Natural killer cell (primary cell): Measurements from ENCODE around the gene RBFOX1. TPM values are rescaled to one million over a fixed set of nuclear protein-coding genes. Genes with fewer than 3 reads are reported as not detected.

Experiments
- ATAC-seq, 3 donors: fragments of 150-1000 bp in 2 of 3; fragments of 200-7000 bp in 1 of 3; cut with Tn5 transposase; 1 replicate in 1 of 3; 2 replicates in 2 of 3; pipeline ENCODE4 v1.10.0; 2021; ENCODE audit warnings: mild to moderate bottlenecking in 2 of 3, moderate library complexity in 2 of 3
- DNase-seq, 2 donors: peaks; one replicate each; pipeline versions ENCODE4 v3.0.0 to v3.0.0-alpha.2; 2013 to 2021; ENCODE audit warnings: mixed read lengths in 1 of 2
- H3K27ac ChIP-seq: one replicate; pipeline ENCODE4 v1.5.1; 2013; ENCODE audit warnings: mild to moderate bottlenecking, low read length
- H3K27me3 ChIP-seq: one replicate; pipeline ENCODE4 v1.6.1; 2013; ENCODE audit warnings: low read length; ENCODE audit not compliant: control insufficient read depth, insufficient read depth
- H3K36me3 ChIP-seq: one replicate; pipeline ENCODE4 v1.6.1; 2013; ENCODE audit warnings: low read length; ENCODE audit not compliant: control insufficient read depth, insufficient read depth
- H3K4me1 ChIP-seq: one replicate; pipeline ENCODE4 v1.6.1; 2013; ENCODE audit warnings: low read length; ENCODE audit not compliant: control insufficient read depth, insufficient read depth
- H3K4me3 ChIP-seq: one replicate; pipeline ENCODE4 v1.5.1; 2013; ENCODE audit warnings: low read length
- H3K9me3 ChIP-seq: one replicate; pipeline ENCODE4 v1.6.1; 2013; ENCODE audit warnings: low read length; ENCODE audit not compliant: control insufficient read depth, insufficient read depth
- H3K27ac Mint-ChIP-seq, 2 donors: one replicate each; pipeline ENCODE4 v1.8.0; 2022; ENCODE audit warnings: mild to moderate bottlenecking in 2 of 2, mixed read lengths in 2 of 2, moderate library complexity in 1 of 2
- H3K27me3 Mint-ChIP-seq, 2 donors: one replicate each; pipeline ENCODE4 v1.8.0; 2022; ENCODE audit warnings: low read depth in 2 of 2, mixed read lengths in 2 of 2
- H3K36me3 Mint-ChIP-seq: one replicate; pipeline ENCODE4 v1.8.0; 2022; ENCODE audit warnings: mixed read lengths
- H3K4me1 Mint-ChIP-seq, 2 donors: one replicate each; pipeline ENCODE4 v1.8.0; 2022; ENCODE audit warnings: mixed read lengths in 2 of 2
- H3K4me3 Mint-ChIP-seq: one replicate; pipeline ENCODE4 v1.8.0; 2022; ENCODE audit warnings: mild to moderate bottlenecking, moderate library complexity, mixed read lengths
- H3K9me3 Mint-ChIP-seq, 2 donors: one replicate each; pipeline ENCODE4 v1.8.0; 2022; ENCODE audit warnings: mixed read lengths in 2 of 2
- CTCF ChIP-seq: fragments of 200-600 bp; IDR thresholded peaks from one replicate; pipeline ENCODE4 v1.8.0; 2022; ENCODE audit warnings: antibody characterized with exemption
- WGBS: methylation state at CpG from one replicate; pipeline ENCODE4 v1.1.7; 2013; ENCODE audit warnings: missing lambda C conversion rate; ENCODE audit not compliant: insufficient coverage; 5-methylcytosine and 5-hydroxymethylcytosine counted together
- intact Hi-C: fragments of 100-400 bp; cut with micrococcal nuclease; formaldehyde crosslinking; loops from one replicate; pipeline ENCODE4 v1.14.2; 2022
- total RNA-seq, 4 donors: library from RNA; stranded (reverse); fragments of 120-200 nt in 1 of 4; gene quantifications; one replicate each; pipeline versions ENCODE4 v1.2.3 to v1.2.4, GENCODE V29; 2013 to 2022

Gene RBFOX1
- total RNA-seq, 3 donors from 2014 or later (not counting 1 experiment from before 2014, with no cell fraction given) = not detected

- Mint-ChIP-seq H3K27ac (no peak overlapping the region), H3K4me1 (no peaks in the 10 kb centered on the region), H3K27me3 (no peaks in the 10 kb centered on the region), H3K4me3 (no peak overlapping the region), H3K9me3 (peaks cover 0 to 8% of the 10 kb centered on the region in 2 donors), H3K36me3 (no peaks in the 10 kb centered on the region)
- Histone ChIP-seq H3K36me3 (no peaks in the 10 kb centered on the region), H3K9me3 (no peaks in the 10 kb centered on the region), H3K27me3 (no peaks in the 10 kb centered on the region), H3K4me3 (no peak overlapping the region), H3K27ac (no peak overlapping the region), H3K4me1 (no peaks in the 10 kb centered on the region)
- no peak for TF ChIP-seq CTCF
- ATAC-seq (no peak), DNase-seq (no peak)
- intact Hi-C loops = no loop called here
- WGBS = 83% methylated on average over 4 of the region's 5 CpGs
Observed at GRCh38 chr16:7426161-7426560, 93.5 kb downstream of the RBFOX1 start.

GRCh38 chr16:7431723-7432122 lies 99.1 kb downstream of the RBFOX1 start:
- H3K4me3 ChIP-seq = no peak overlapping the region
- Mint-ChIP-seq H3K36me3 (no peaks in the 10 kb centered on the region), H3K9me3 (peaks cover 6 to 12% of the 10 kb centered on the region in 2 donors), H3K4me3 (no peak overlapping the region), H3K27ac (no peak overlapping the region), H3K27me3 (no peaks in the 10 kb centered on the region), H3K4me1 (no peaks in the 10 kb centered on the region)
- H3K27ac ChIP-seq = no peak overlapping the region
- DNase-seq = no peak
- intact Hi-C loops = no loop called here
- no peaks in the 10 kb centered on the region for H3K27me3 ChIP-seq
- H3K36me3 ChIP-seq = no peaks in the 10 kb centered on the region
- no peak for ATAC-seq
- no peak for TF ChIP-seq CTCF
- no peaks in the 10 kb centered on the region for H3K9me3 ChIP-seq
- no peaks in the 10 kb centered on the region for H3K4me1 ChIP-seq
- WGBS = 73% methylated on average over 2 of the region's 2 CpGs

GRCh38 chr16:7436306-7436705 lies 103.7 kb downstream of the RBFOX1 start:
- Mint-ChIP-seq H3K36me3 (no peaks in the 10 kb centered on the region), H3K27ac (no peak overlapping the region), H3K9me3 (peaks cover 6 to 7% of the 10 kb centered on the region in 2 donors), H3K4me1 (no peaks in the 10 kb centered on the region), H3K27me3 (no peaks in the 10 kb centered on the region), H3K4me3 (no peak overlapping the region)
- H3K4me3 ChIP-seq = no peak overlapping the region
- DNase-seq = no peak
- no peaks in the 10 kb centered on the region for H3K27me3 ChIP-seq
- intact Hi-C loops = no loop called here
- no peak for TF ChIP-seq CTCF
- H3K9me3 ChIP-seq = no peaks in the 10 kb centered on the region
- H3K27ac ChIP-seq = no peak overlapping the region
- no peak for ATAC-seq
- H3K4me1 ChIP-seq = no peaks in the 10 kb centered on the region
- no peaks in the 10 kb centered on the region for H3K36me3 ChIP-seq
- 82% methylated on average over 5 of the region's 5 CpGs for WGBS

GRCh38 chr16:7437135-7437804 lies 104.6 kb downstream of the RBFOX1 start:
- Histone ChIP-seq H3K27ac (no peak overlapping the region), H3K9me3 (no peaks in the 10 kb centered on the region), H3K36me3 (no peaks in the 10 kb centered on the region), H3K4me3 (no peak overlapping the region), H3K4me1 (no peaks in the 10 kb centered on the region), H3K27me3 (no peaks in the 10 kb centered on the region)
- Mint-ChIP-seq H3K27ac (no peak overlapping the region), H3K4me3 (no peak overlapping the region), H3K9me3 (peaks cover 7% of the 10 kb centered on the region in 2 donors), H3K27me3 (no peaks in the 10 kb centered on the region), H3K36me3 (no peaks in the 10 kb centered on the region), H3K4me1 (no peaks in the 10 kb centered on the region)
- intact Hi-C loops = no loop called here
- DNase-seq = no peak
- WGBS = 91% methylated on average over 11 of the region's 12 CpGs
- ATAC-seq = no peak
- no peak for TF ChIP-seq CTCF
